GM23338 (cell line): ENCODE results near the gene NIN.

Source experiments
- EZH2 ChIP-seq: fragments of 200-600 bp; sonication (generic); IDR thresholded peaks from one replicate; pipeline ENCODE4 v1.8.0; 2017; ENCODE audit warnings: antibody characterized with exemption, mild to moderate bottlenecking, low read depth; ENCODE audit not compliant: unreplicated experiment
- EZH2phosphoT487 ChIP-seq: fragments of 200-600 bp; sonication (generic); IDR thresholded peaks from one replicate; pipeline ENCODE4 v1.8.1; 2018; ENCODE audit warnings: antibody characterized with exemption; ENCODE audit not compliant: unreplicated experiment
- JUNB ChIP-seq: IDR thresholded peaks from one replicate; pipeline ENCODE4 v1.6.1; 2016; ENCODE audit warnings: antibody characterized with exemption; ENCODE audit not compliant: unreplicated experiment
- NANOG ChIP-seq: IDR thresholded peaks from 2 replicates; pipeline ENCODE4 v1.6.1; 2016; ENCODE audit warnings: antibody characterized with exemption, borderline replicate concordance
- POLR2AphosphoS5 ChIP-seq: IDR thresholded peaks from 2 replicates; pipeline ENCODE4 v1.6.1; 2016; ENCODE audit warnings: antibody characterized with exemption, low read depth
- ZNF331 ChIP-seq: fragments of 250-450 bp; sonication (Bioruptor Pico); IDR thresholded peaks from 2 replicates; pipeline ENCODE4 v1.5.0; 2020; ENCODE audit warnings: low read depth, mild to moderate bottlenecking, moderate library complexity
- TF ChIP-seq, protein P1 (sequence below), 2 experiments: fragments of 200-600 bp in 1 of 2; sonication (generic) in 1 of 2; conservative IDR thresholded peaks; 2 replicates each; pipeline versions ENCODE4 v1.5.1 to v1.6.1; 2016 to 2017; ENCODE audit warnings: antibody characterized with exemption in 2 of 2, low read depth in 2 of 2, mild to moderate bottlenecking in 2 of 2, moderate library complexity in 1 of 2
- TF ChIP-seq, protein P2 (sequence below): fragments of 250-450 bp; sonication (Bioruptor Pico); IDR thresholded peaks from 2 replicates; pipeline ENCODE4 v1.5.0; 2020; ENCODE audit warnings: mild to moderate bottlenecking, moderate library complexity
- TF ChIP-seq, protein P3 (sequence below): IDR thresholded peaks from one replicate; pipeline ENCODE4 v1.6.1; 2018; ENCODE audit warnings: antibody characterized with exemption; ENCODE audit not compliant: unreplicated experiment

DNA sequence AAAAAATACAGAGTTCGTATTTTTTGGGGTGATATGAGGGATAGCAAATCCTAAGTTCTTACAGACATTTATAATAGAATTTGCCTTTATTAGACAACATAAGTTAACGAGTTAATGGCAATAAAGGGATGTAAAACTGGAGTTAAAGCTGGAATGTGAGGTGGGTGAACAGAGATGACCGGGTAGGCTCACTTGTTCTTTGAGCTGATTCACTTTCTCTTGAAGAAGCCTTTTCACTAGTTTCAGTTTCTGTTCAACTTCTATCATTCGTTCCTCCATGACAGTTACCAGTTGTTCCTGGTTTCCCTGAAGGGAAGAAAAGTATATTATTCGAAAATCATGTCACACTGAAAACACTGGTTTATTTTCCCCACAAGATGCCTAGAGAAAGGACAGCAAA is 105.2 kb downstream of the NIN start:
- TF ChIP-seq, protein P1, sequence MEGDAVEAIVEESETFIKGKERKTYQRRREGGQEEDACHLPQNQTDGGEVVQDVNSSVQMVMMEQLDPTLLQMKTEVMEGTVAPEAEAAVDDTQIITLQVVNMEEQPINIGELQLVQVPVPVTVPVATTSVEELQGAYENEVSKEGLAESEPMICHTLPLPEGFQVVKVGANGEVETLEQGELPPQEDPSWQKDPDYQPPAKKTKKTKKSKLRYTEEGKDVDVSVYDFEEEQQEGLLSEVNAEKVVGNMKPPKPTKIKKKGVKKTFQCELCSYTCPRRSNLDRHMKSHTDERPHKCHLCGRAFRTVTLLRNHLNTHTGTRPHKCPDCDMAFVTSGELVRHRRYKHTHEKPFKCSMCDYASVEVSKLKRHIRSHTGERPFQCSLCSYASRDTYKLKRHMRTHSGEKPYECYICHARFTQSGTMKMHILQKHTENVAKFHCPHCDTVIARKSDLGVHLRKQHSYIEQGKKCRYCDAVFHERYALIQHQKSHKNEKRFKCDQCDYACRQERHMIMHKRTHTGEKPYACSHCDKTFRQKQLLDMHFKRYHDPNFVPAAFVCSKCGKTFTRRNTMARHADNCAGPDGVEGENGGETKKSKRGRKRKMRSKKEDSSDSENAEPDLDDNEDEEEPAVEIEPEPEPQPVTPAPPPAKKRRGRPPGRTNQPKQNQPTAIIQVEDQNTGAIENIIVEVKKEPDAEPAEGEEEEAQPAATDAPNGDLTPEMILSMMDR (conservative IDR thresholded peaks at IDR 0.05; ENCODE audit: low read depth in 2 of 2) = no peak
- TF ChIP-seq NANOG = no peak
- no peak for TF ChIP-seq ZNF331 (CRISPR knock-in tag)
- no peak for TF ChIP-seq JUNB
- TF ChIP-seq EZH2phosphoT487 = no peak
- TF ChIP-seq, protein P2, sequence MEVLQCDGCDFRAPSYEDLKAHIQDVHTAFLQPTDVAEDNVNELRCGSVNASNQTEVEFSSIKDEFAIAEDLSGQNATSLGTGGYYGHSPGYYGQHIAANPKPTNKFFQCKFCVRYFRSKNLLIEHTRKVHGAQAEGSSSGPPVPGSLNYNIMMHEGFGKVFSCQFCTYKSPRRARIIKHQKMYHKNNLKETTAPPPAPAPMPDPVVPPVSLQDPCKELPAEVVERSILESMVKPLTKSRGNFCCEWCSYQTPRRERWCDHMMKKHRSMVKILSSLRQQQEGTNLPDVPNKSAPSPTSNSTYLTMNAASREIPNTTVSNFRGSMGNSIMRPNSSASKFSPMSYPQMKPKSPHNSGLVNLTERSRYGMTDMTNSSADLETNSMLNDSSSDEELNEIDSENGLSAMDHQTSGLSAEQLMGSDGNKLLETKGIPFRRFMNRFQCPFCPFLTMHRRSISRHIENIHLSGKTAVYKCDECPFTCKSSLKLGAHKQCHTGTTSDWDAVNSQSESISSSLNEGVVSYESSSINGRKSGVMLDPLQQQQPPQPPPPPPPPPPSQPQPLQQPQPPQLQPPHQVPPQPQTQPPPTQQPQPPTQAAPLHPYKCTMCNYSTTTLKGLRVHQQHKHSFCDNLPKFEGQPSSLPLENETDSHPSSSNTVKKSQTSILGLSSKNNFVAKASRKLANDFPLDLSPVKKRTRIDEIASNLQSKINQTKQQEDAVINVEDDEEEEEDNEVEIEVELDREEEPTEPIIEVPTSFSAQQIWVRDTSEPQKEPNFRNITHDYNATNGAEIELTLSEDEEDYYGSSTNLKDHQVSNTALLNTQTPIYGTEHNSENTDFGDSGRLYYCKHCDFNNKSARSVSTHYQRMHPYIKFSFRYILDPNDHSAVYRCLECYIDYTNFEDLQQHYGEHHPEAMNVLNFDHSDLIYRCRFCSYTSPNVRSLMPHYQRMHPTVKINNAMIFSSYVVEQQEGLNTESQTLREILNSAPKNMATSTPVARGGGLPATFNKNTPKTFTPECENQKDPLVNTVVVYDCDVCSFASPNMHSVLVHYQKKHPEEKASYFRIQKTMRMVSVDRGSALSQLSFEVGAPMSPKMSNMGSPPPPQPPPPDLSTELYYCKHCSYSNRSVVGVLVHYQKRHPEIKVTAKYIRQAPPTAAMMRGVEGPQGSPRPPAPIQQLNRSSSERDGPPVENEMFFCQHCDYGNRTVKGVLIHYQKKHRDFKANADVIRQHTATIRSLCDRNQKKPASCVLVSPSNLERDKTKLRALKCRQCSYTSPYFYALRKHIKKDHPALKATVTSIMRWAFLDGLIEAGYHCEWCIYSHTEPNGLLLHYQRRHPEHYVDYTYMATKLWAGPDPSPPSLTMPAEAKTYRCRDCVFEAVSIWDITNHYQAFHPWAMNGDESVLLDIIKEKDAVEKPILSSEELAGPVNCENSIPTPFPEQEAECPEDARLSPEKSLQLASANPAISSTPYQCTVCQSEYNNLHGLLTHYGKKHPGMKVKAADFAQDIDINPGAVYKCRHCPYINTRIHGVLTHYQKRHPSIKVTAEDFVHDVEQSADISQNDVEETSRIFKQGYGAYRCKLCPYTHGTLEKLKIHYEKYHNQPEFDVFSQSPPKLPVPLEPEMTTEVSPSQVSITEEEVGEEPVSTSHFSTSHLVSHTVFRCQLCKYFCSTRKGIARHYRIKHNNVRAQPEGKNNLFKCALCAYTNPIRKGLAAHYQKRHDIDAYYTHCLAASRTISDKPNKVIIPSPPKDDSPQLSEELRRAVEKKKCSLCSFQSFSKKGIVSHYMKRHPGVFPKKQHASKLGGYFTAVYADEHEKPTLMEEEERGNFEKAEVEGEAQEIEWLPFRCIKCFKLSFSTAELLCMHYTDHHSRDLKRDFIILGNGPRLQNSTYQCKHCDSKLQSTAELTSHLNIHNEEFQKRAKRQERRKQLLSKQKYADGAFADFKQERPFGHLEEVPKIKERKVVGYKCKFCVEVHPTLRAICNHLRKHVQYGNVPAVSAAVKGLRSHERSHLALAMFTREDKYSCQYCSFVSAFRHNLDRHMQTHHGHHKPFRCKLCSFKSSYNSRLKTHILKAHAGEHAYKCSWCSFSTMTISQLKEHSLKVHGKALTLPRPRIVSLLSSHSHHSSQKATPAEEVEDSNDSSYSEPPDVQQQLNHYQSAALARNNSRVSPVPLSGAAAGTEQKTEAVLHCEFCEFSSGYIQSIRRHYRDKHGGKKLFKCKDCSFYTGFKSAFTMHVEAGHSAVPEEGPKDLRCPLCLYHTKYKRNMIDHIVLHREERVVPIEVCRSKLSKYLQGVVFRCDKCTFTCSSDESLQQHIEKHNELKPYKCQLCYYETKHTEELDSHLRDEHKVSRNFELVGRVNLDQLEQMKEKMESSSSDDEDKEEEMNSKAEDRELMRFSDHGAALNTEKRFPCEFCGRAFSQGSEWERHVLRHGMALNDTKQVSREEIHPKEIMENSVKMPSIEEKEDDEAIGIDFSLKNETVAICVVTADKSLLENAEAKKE (CRISPR knock-in tag) = no peak
- TF ChIP-seq EZH2 = no peak
- no peak for TF ChIP-seq POLR2AphosphoS5
- TF ChIP-seq, protein P3, sequence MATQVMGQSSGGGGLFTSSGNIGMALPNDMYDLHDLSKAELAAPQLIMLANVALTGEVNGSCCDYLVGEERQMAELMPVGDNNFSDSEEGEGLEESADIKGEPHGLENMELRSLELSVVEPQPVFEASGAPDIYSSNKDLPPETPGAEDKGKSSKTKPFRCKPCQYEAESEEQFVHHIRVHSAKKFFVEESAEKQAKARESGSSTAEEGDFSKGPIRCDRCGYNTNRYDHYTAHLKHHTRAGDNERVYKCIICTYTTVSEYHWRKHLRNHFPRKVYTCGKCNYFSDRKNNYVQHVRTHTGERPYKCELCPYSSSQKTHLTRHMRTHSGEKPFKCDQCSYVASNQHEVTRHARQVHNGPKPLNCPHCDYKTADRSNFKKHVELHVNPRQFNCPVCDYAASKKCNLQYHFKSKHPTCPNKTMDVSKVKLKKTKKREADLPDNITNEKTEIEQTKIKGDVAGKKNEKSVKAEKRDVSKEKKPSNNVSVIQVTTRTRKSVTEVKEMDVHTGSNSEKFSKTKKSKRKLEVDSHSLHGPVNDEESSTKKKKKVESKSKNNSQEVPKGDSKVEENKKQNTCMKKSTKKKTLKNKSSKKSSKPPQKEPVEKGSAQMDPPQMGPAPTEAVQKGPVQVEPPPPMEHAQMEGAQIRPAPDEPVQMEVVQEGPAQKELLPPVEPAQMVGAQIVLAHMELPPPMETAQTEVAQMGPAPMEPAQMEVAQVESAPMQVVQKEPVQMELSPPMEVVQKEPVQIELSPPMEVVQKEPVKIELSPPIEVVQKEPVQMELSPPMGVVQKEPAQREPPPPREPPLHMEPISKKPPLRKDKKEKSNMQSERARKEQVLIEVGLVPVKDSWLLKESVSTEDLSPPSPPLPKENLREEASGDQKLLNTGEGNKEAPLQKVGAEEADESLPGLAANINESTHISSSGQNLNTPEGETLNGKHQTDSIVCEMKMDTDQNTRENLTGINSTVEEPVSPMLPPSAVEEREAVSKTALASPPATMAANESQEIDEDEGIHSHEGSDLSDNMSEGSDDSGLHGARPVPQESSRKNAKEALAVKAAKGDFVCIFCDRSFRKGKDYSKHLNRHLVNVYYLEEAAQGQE = no peak
